IMR-90 (cell line): ENCODE measurements around the gene HOXB1. TPM values are rescaled to one million over a fixed set of nuclear protein-coding genes. Genes with fewer than 3 reads are reported as not detected.
A peak's percentile ranks its signal among the peaks of the same experiment; 100 is the strongest.

Experiments
- ATAC-seq: fragments of 200-7000 bp; cut with Tn5 transposase; 2 replicates; pipeline ENCODE4 v1.9.1; 2020; ENCODE audit warnings: low read depth, mild to moderate bottlenecking, moderate library complexity
- BruUV-seq: library from RNA; stranded (reverse); fragments of 400-500 nt; replicated peaks from 2 replicates; lab custom pipeline; 2021; lab: Mats Ljungman, UMichigan
- CTCF ChIA-PET: fragments of 300-600 bp; formaldehyde crosslinking; extraction: SDS; loops from one replicate; lab custom pipeline; 2021; ENCODE audit warnings: antibody characterized with exemption; lab: Yijun Ruan, JAX
- POLR2A ChIA-PET: fragments of 300-600 bp; sonication (Branson Sonifier 250); formaldehyde crosslinking; loops from one replicate; lab custom pipeline; 2022; ENCODE audit warnings: antibody characterized with exemption; ENCODE audit not compliant: unreplicated experiment; lab: Charles Lee
- DNase-seq: peaks from one replicate; pipeline ENCODE4 v3.0.0; 2013
- H2AFZ ChIP-seq: replicated peaks from 2 replicates; pipeline ENCODE3; 2013; ENCODE audit warnings: low read length, mild to moderate bottlenecking; ENCODE audit not compliant: poor library complexity
- H2AK5ac ChIP-seq: 2 replicates; pipeline ENCODE4 v1.6.1; 2013; ENCODE audit warnings: low read depth, low read length, inconsistent platforms
- H2AK9ac ChIP-seq: replicated peaks from 2 replicates; pipeline ENCODE3; 2013; ENCODE audit warnings: mild to moderate bottlenecking, low read depth, low read length, moderate library complexity; ENCODE audit not compliant: poor library complexity
- H2BK120ac ChIP-seq: 2 replicates; pipeline ENCODE4 v1.6.1; 2013; ENCODE audit warnings: low read depth, low read length, inconsistent platforms
- H2BK15ac ChIP-seq: 3 replicates; pipeline ENCODE4 v1.6.1; 2013; ENCODE audit warnings: low read depth, low read length, inconsistent platforms
- H2BK20ac ChIP-seq: 2 replicates; pipeline ENCODE4 v1.6.1; 2013; ENCODE audit warnings: low read depth, mild to moderate bottlenecking, inconsistent platforms, low read length, moderate library complexity
- H2BK5ac ChIP-seq: 2 replicates; pipeline ENCODE4 v1.6.1; 2013; ENCODE audit warnings: mild to moderate bottlenecking, low read depth, low read length, inconsistent platforms; ENCODE audit not compliant: poor library complexity, severe bottlenecking
- H3K14ac ChIP-seq: replicated peaks from 2 replicates; pipeline ENCODE4 v1.6.1; 2013; ENCODE audit warnings: low read depth, low read length, inconsistent platforms
- H3K18ac ChIP-seq: 2 replicates; pipeline ENCODE4 v1.6.1; 2013; ENCODE audit warnings: low read depth, low read length, control low read depth
- H3K23ac ChIP-seq: 2 replicates; pipeline ENCODE4 v1.6.1; 2013; ENCODE audit warnings: low read depth, low read length, inconsistent platforms
- H3K27ac ChIP-seq: 2 replicates; pipeline ENCODE4 v1.5.1; 2013; ENCODE audit warnings: mild to moderate bottlenecking, control low read depth, low read length; ENCODE audit not compliant: insufficient read depth
- H3K27me3 ChIP-seq: 2 replicates; pipeline ENCODE4 v1.6.1; 2013; ENCODE audit warnings: low read length; ENCODE audit not compliant: control insufficient read depth, insufficient read depth
- H3K36me3 ChIP-seq: 2 replicates; pipeline ENCODE4 v1.6.1; 2013; ENCODE audit warnings: low read length, mixed read lengths; ENCODE audit not compliant: control insufficient read depth, insufficient read depth
- H3K4ac ChIP-seq: 2 replicates; pipeline ENCODE4 v1.6.1; 2013; ENCODE audit warnings: low read depth, low read length, inconsistent platforms
- H3K4me1 ChIP-seq: 2 replicates; pipeline ENCODE4 v1.6.1; 2013; ENCODE audit warnings: low read length, mixed read lengths; ENCODE audit not compliant: control insufficient read depth, insufficient read depth
- H3K4me2 ChIP-seq: 2 replicates; pipeline ENCODE4 v1.6.1; 2013; ENCODE audit warnings: low read depth, mild to moderate bottlenecking, control low read depth, low read length, moderate library complexity
- H3K4me3 ChIP-seq: 2 replicates; pipeline ENCODE4 v1.5.1; 2013; ENCODE audit warnings: low read depth, mild to moderate bottlenecking, control low read depth, low read length, moderate library complexity; ENCODE audit not compliant: insufficient read depth
- H3K56ac ChIP-seq: 2 replicates; pipeline ENCODE4 v1.6.1; 2013; ENCODE audit warnings: low read length, inconsistent platforms; ENCODE audit not compliant: insufficient read depth; ENCODE audit errors: extremely low read depth
- H3K79me1 ChIP-seq, 2 experiments: 2 replicates each; pipeline ENCODE4 v1.6.1; 2013; ENCODE audit warnings: low read length in 2 of 2, inconsistent platforms in 1 of 2, low read depth in 1 of 2
- H3K9ac ChIP-seq: 2 replicates; pipeline ENCODE4 v1.6.1; 2013; ENCODE audit warnings: low read depth, low read length, control low read depth
- H3K9me1 ChIP-seq: 2 replicates; pipeline ENCODE4 v1.6.1; 2013; ENCODE audit warnings: low read length, inconsistent platforms; ENCODE audit not compliant: insufficient read depth
- H3K9me3 ChIP-seq: 2 replicates; pipeline ENCODE4 v1.6.1; 2013; ENCODE audit warnings: low read length; ENCODE audit not compliant: control insufficient read depth, insufficient read depth
- H4K20me1 ChIP-seq: 2 replicates; pipeline ENCODE4 v1.6.1; 2013; ENCODE audit warnings: low read length, inconsistent platforms; ENCODE audit not compliant: insufficient read depth
- H4K5ac ChIP-seq: 2 replicates; pipeline ENCODE4 v1.6.1; 2013; ENCODE audit warnings: mild to moderate bottlenecking, low read depth, low read length, control low read depth
- H4K8ac ChIP-seq, 2 experiments: 2 replicates each; pipeline ENCODE4 v1.6.1; 2013; ENCODE audit warnings: low read depth in 2 of 2, low read length in 2 of 2, control low read depth in 1 of 2, inconsistent platforms in 1 of 2
- H4K91ac ChIP-seq: 2 replicates; pipeline ENCODE4 v1.6.1; 2013; ENCODE audit warnings: low read depth, low read length, inconsistent platforms; ENCODE audit not compliant: insufficient read depth
- BHLHE40 ChIP-seq: fragments of 150-350 bp; IDR thresholded peaks from 2 replicates; pipeline ENCODE4 v1.6.1; 2016; ENCODE audit warnings: mild to moderate bottlenecking, low read depth, low read length
- MAFK ChIP-seq: IDR thresholded peaks from 2 replicates; pipeline ENCODE4 v1.6.1; 2012; ENCODE audit warnings: low read depth, low read length, improper control_type of control experiment
- MXI1 ChIP-seq: IDR thresholded peaks from 2 replicates; pipeline ENCODE4 v1.6.1; 2012; ENCODE audit warnings: low read depth, mild to moderate bottlenecking, low read length, moderate library complexity, borderline replicate concordance
- WGBS, 2 experiments: methylation state at CpG; one replicate each; pipeline versions ENCODE4 v1.1.5 to v1.1.7; 2013; ENCODE audit warnings: missing lambda C conversion rate in 2 of 2; ENCODE audit not compliant: insufficient read length in 1 of 2; ENCODE audit errors: extremely low coverage in 2 of 2; 5-methylcytosine and 5-hydroxymethylcytosine counted together
- dilution Hi-C: fragments of 300-500 bp; cut with HindIII; formaldehyde crosslinking; loops from one replicate; pipeline ENCODE4 v1.14.3; 2018; ENCODE audit warnings: low sequenced_read_pairs; ENCODE audit not compliant: unreplicated experiment
- in situ Hi-C: fragments of 300-500 bp; cut with MboI; formaldehyde crosslinking; loops from 3 replicates; pipeline ENCODE4 v1.14.3; 2019; ENCODE audit warnings: low sequenced_read_pairs, inconsistent platforms, mixed read lengths
- intact Hi-C: fragments of 100-400 bp; cut with micrococcal nuclease; formaldehyde crosslinking; loops from 2 replicates; pipeline ENCODE4 v1.10.0; 2022
- polyA plus RNA-seq, 3 experiments: library from polyadenylated mRNA; depleted of rRNA; stranded (reverse); fragments of >200 nt; gene quantifications; 2 replicates each; pipeline ENCODE4 v1.2.3, GENCODE V29; 2012; ENCODE audit warnings: low replicate concordance in 1 of 3
- total RNA-seq: library from RNA; depleted of rRNA; stranded (reverse); fragments of >200 nt; gene quantifications from 2 replicates; pipeline ENCODE4 v1.2.3, GENCODE V29; 2012
- TF ChIP-seq, protein P1 (sequence below): fragments of 150-350 bp; IDR thresholded peaks from 2 replicates; pipeline ENCODE4 v1.6.1; 2017; ENCODE audit warnings: mild to moderate bottlenecking, antibody characterized with exemption, low read length, low read depth

HOXB1 gene
- total and polyA plus RNA-seq, 2 of the 4 experiments (the other 2 are of a cell fraction) = not detected

DNA sequence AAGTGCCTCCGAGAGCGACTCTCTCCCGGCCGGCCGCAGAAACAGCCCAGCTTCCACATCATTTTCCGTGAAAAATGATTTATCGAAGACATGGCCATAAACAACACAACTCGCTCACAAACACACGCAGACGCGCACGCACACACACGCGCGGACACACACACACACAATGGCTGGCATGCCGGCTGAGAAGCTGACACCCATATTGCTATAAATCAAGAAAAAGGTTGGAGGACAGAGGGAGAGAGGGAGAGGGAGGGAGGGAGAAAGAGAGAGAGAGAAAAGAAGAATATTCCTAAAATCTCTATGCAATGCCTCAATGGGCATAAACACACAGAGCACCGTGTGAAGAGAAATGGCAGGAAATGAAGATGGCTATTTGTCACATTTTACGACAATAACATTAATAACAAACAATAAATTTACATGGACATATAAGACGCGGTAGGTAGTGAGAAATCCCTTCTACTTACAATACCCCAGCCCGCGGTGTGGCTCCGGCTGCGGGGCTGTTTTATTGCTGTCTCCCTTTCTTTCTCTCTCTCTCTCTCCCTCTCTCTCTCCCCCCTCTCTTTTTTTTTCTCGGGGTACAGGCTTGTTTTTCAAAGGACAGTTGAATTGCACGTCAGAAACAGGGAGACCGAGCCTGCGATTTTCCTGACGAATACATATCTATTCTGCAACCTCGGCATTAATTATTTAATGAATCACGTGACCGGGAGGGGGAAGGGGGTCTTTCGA, 37.9 kb upstream of the HOXB1 start:
- H2BK120ac ChIP-seq = peak overlapping the region; percentile 76
- H4K91ac ChIP-seq = peak overlapping the region; percentile 82
- no TSS peak for BruUV-seq
- peak overlapping the region; percentile 78 for H3K18ac ChIP-seq
- peak overlapping the region; percentile 60 for H2AFZ ChIP-seq
- peaks cover 52% of the 10 kb centered on the region for H3K4me1 ChIP-seq
- dilution Hi-C loops (no loop called here), in situ Hi-C loops (no loop called here), intact Hi-C loops (no loop called here)
- H3K9me3 ChIP-seq = no peaks in the 10 kb centered on the region
- ATAC-seq (no peak), DNase-seq (peak; percentile 66)
- H3K36me3 ChIP-seq = peaks cover 53% of the 10 kb centered on the region
- H2BK5ac ChIP-seq = peak overlapping the region; percentile 99
- H3K23ac ChIP-seq = peak overlapping the region; percentile 100
- H3K79me1 ChIP-seq = peaks cover 0 to 13% of the 10 kb centered on the region in 2 experiments; a peak in 1 of 4 replicates
- H3K27me3 ChIP-seq = no peaks in the 10 kb centered on the region
- peak overlapping the region; percentile 75 for H3K56ac ChIP-seq
- H3K4me3 ChIP-seq = peak overlapping the region; percentile 23
- H3K4me2 ChIP-seq = peak overlapping the region; percentile 83
- CTCF ChIA-PET = no interaction called here
- peak overlapping the region; percentile 61 for H2AK9ac ChIP-seq
- H3K14ac ChIP-seq = peak overlapping the region; percentile 90
- H3K27ac ChIP-seq = peak overlapping the region; percentile 93
- H2BK20ac ChIP-seq = peak overlapping the region; percentile 70
- peak overlapping the region; percentile 58 for H4K5ac ChIP-seq
- peak overlapping the region; percentile 77 to 87 for H4K8ac ChIP-seq
- peak overlapping the region; percentile 18; the same call in 1 of the 3 replicates for H2BK15ac ChIP-seq
- H3K4ac ChIP-seq = peak overlapping the region; percentile 94
- no CpG with 5 or more reads among the region's 33 CpGs for WGBS, 2 experiments
- TF ChIP-seq MAFK (peak; percentile 78), BHLHE40 (peak; percentile 48), MXI1 (no peak)
- TF ChIP-seq, protein P1, sequence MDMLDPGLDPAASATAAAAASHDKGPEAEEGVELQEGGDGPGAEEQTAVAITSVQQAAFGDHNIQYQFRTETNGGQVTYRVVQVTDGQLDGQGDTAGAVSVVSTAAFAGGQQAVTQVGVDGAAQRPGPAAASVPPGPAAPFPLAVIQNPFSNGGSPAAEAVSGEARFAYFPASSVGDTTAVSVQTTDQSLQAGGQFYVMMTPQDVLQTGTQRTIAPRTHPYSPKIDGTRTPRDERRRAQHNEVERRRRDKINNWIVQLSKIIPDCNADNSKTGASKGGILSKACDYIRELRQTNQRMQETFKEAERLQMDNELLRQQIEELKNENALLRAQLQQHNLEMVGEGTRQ = peak; percentile 74
- peak overlapping the region; percentile 96 for H3K9ac ChIP-seq
- peaks cover 20% of the 10 kb centered on the region for H3K9me1 ChIP-seq
- POLR2A ChIA-PET = interaction anchor here (0.5 to 1.3 kb wide), 4 partner anchors 11 to 19 kb away, joined by 3 to 5 read pairs (median 4); no protein-coding TSS in a partner anchor
- peaks cover 17% of the 10 kb centered on the region for H4K20me1 ChIP-seq
- peak overlapping the region; percentile 92 for H2AK5ac ChIP-seq
